ENCODE measurements around the gene CEP41. TPM values are rescaled to one million over a fixed set of nuclear protein-coding genes. Genes with fewer than 3 reads are reported as not detected.

Gene CEP41
- polyA plus RNA-seq, 3 donors, result 2.9 to 8.5 (median 7.2) TPM

- H3K27ac ChIP-seq (ENCODE audit: low read depth in 1 of 2, low read length in 2 of 2), result no peak overlapping the region
- H3K4me1 ChIP-seq (ENCODE audit: control insufficient read depth in 1 of 2, insufficient read depth in 2 of 2, low read length in 2 of 2), result peaks cover 38 to 39% of the 10 kb centered on the region in 2 donors
- peaks cover 2 to 37% of the 10 kb centered on the region in 2 donors for H3K27me3 ChIP-seq (ENCODE audit: control insufficient read depth in 2 of 2, insufficient read depth in 2 of 2, low read length in 2 of 2)
- H3K9me3 ChIP-seq (replicated peaks in 1 of 2; ENCODE audit: control insufficient read depth in 1 of 2, insufficient read depth in 1 of 2, low read length in 2 of 2), result peaks cover 0 to 14% of the 10 kb centered on the region in 2 donors
- H3K4me2 ChIP-seq (replicated peaks; ENCODE audit: extremely low read depth, low read length, poor library complexity, severe bottlenecking), result peak overlapping the region; percentile 95
- Mint-ChIP-seq H3K27ac (peak overlapping the region in 2 of 7 donors; percentile 21 to 32), H3K4me1 (peaks cover 40% of the 10 kb centered on the region), H3K4me3 (peak overlapping the region; percentile 90 to 93), H3K27me3 (ENCODE audit: low read depth in 3 of 3) (peaks cover 32 to 47% (median 39%) of the 10 kb centered on the region in 3 donors), H3K9me3 (peaks cover 9 to 15% (median 12%) of the 10 kb centered on the region in 7 donors), H3K36me3 (peaks cover 0 to 4% of the 10 kb centered on the region in 2 donors)
- intact Hi-C loops (cut with micrococcal nuclease), result no loop called here
- peak overlapping the region; percentile 99 for H2AFZ ChIP-seq (ENCODE audit: insufficient read depth, low read depth, low read length, poor library complexity, severe bottlenecking)
- no peaks in the 10 kb centered on the region for H4K20me1 ChIP-seq (ENCODE audit: insufficient read depth, low read length)
- no peak for TF ChIP-seq CTCF (IDR thresholded peaks at IDR 0.05)
- H3K79me2 ChIP-seq (ENCODE audit: insufficient read depth, low read length), result no peaks in the 10 kb centered on the region
- H3K36me3 ChIP-seq (replicated peaks in 1 of 2; ENCODE audit: control insufficient read depth in 1 of 2, insufficient read depth in 2 of 2, low read length in 2 of 2), result no peaks in the 10 kb centered on the region
- peak overlapping the region; percentile 55 to 83 (median 82) for H3K4me3 ChIP-seq (replicated peaks in 1 of 3; ENCODE audit: low read depth in 2 of 3, low read length in 3 of 3)
- WGBS (ENCODE audit: insufficient coverage), result 0% methylated on average over 4 of the region's 6 CpGs
- H3K9ac ChIP-seq (ENCODE audit: insufficient read depth, low read length, poor library complexity, severe bottlenecking), result peak overlapping the region; percentile 53
- DNase-seq, result peak in 1 of 3 donors; percentile 9
These were observed 46.2 kb upstream of the CEP41 start for GRCh38 chr7:130486954-130487436.

- Histone ChIP-seq H4K20me1 (ENCODE audit: insufficient read depth, low read length) (no peaks in the 10 kb centered on the region), H3K9me3 (replicated peaks in 1 of 2; ENCODE audit: control insufficient read depth in 1 of 2, insufficient read depth in 1 of 2, low read length in 2 of 2) (peaks cover 0 to 9% of the 10 kb centered on the region in 2 donors), H3K27ac (ENCODE audit: low read depth in 1 of 2, low read length in 2 of 2) (no peak overlapping the region), H3K9ac (ENCODE audit: insufficient read depth, low read length, poor library complexity, severe bottlenecking) (peak overlapping the region; percentile 53), H3K4me1 (ENCODE audit: control insufficient read depth in 1 of 2, insufficient read depth in 2 of 2, low read length in 2 of 2) (peaks cover 33 to 37% of the 10 kb centered on the region in 2 donors), H3K36me3 (replicated peaks in 1 of 2; ENCODE audit: control insufficient read depth in 1 of 2, insufficient read depth in 2 of 2, low read length in 2 of 2) (no peaks in the 10 kb centered on the region), H3K79me2 (ENCODE audit: insufficient read depth, low read length) (no peaks in the 10 kb centered on the region), H2AFZ (ENCODE audit: insufficient read depth, low read depth, low read length, poor library complexity, severe bottlenecking) (peak overlapping the region; percentile 99), H3K27me3 (ENCODE audit: control insufficient read depth in 2 of 2, insufficient read depth in 2 of 2, low read length in 2 of 2) (peaks cover 2 to 32% of the 10 kb centered on the region in 2 donors), H3K4me3 (replicated peaks in 1 of 3; ENCODE audit: low read depth in 2 of 3, low read length in 3 of 3) (peak overlapping the region; percentile 55 to 83 (median 82)), H3K4me2 (replicated peaks; ENCODE audit: extremely low read depth, low read length, poor library complexity, severe bottlenecking) (peak overlapping the region; percentile 95)
- TF ChIP-seq CTCF (IDR thresholded peaks at IDR 0.05), result peak; percentile 89
- DNase-seq, result peak in 2 of 3 donors; percentile 40 to 56
- intact Hi-C loops (cut with micrococcal nuclease), result no loop called here
- Mint-ChIP-seq H3K27me3 (ENCODE audit: low read depth in 3 of 3) (peaks cover 27 to 40% (median 33%) of the 10 kb centered on the region in 3 donors), H3K4me3 (peak overlapping the region; percentile 90 to 93), H3K36me3 (peaks cover 0 to 4% of the 10 kb centered on the region in 2 donors), H3K9me3 (peaks cover 4 to 11% (median 7%) of the 10 kb centered on the region in 7 donors), H3K4me1 (peaks cover 38% of the 10 kb centered on the region), H3K27ac (peak overlapping the region in 4 of 7 donors; percentile 27 to 58 (median 47))
- WGBS (ENCODE audit: insufficient coverage), result under 1% methylated on average over 62 of the region's 67 CpGs
These were observed 45.5 kb upstream of the CEP41 start for GRCh38 chr7:130486114-130486953.

Measured in CD14-positive monocyte (primary cell).